Activated CD8-positive, alpha-beta memory T cell treated with anti-CD3 and anti-CD28 coated beads, Interleukin-2, amount 10 ng/mL, durations not matched to agents 7 days and 5 days (primary cell): ENCODE results near the gene TP53I3. TPM values are rescaled to one million over a fixed set of nuclear protein-coding genes. Genes with fewer than 3 reads are reported as not detected.
"Not testable (repeated sequence)": the region's sequence is repeated elsewhere in the genome, so short reads cannot be mapped to it uniquely, and the experiment has no call there.

Experiments
- ATAC-seq: fragments of 150-1000 bp; cut with Tn5 transposase; one replicate; pipeline ENCODE4 v1.10.0; 2021; ENCODE audit warnings: moderate library complexity
- CTCF ChIA-PET: fragments of 350-600 bp; sonication (Branson Sonifier 250); formaldehyde crosslinking; loops from one replicate; lab custom pipeline; 2021; ENCODE audit warnings: antibody characterized with exemption; lab: Charles Lee
- DNase-seq: peaks from one replicate; pipeline ENCODE4 v3.0.0-alpha.2; 2020
- H3K27ac Mint-ChIP-seq: one replicate; pipeline ENCODE4 v1.8.0; 2021; ENCODE audit warnings: mild to moderate bottlenecking, mixed read lengths
- H3K27me3 Mint-ChIP-seq: one replicate; pipeline ENCODE4 v1.8.0; 2021; ENCODE audit warnings: mixed read lengths
- H3K36me3 Mint-ChIP-seq: one replicate; pipeline ENCODE4 v1.8.0; 2021; ENCODE audit warnings: mild to moderate bottlenecking, mixed read lengths
- H3K4me1 Mint-ChIP-seq: one replicate; pipeline ENCODE4 v1.8.0; 2021; ENCODE audit warnings: mixed read lengths
- H3K4me3 Mint-ChIP-seq: one replicate; pipeline ENCODE4 v1.8.0; 2021; ENCODE audit warnings: mild to moderate bottlenecking, moderate library complexity, mixed read lengths
- H3K9me3 Mint-ChIP-seq: one replicate; pipeline ENCODE4 v1.8.0; 2022; ENCODE audit warnings: low read depth, mixed read lengths
- total RNA-seq, 2 experiments: library from RNA; stranded (reverse); gene quantifications; one replicate each; pipeline ENCODE4 v1.2.3, GENCODE V29; 2021

TP53I3 gene
- total RNA-seq, 2 experiments from 2014 or later: 3.6 to 6.3 TPM

DNA sequence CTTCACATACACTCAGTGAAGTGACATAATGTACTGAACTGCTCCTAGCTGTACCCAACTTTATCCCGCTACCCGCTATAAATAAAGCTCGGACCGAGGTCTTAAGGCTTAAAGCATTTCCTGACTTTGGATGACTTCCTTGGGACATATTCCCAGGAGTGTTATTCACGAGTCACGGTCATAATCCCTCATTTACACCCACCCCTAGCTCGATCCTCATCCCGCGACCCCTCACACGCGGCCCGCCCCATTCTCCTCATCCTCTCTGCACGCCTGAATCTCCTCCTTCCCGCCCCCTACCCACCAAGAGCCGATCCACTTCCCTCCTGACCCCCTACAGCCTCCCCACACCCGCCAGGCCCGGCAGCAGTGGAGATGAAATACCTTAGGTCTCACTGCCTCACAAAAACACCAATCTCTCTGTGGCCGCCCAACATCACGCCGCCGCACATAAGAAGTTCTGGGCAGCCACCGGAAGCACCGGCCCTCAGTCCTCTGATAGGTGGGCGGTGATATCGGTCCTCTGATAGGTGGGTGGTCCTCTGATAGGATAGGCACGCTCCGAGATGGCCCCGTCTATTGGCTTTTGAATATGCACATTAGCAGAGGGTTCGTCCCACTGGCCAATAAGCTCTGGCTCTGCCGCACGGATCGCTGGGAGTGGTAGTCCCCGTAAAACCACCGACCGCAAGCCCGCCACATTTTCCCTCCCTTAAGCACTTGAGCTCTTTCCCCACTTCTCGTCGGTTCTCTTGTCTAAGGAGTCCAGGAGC, 37.5 kb downstream of the TP53I3 start, which contains the start of gene WDCP:
TSS of gene WDCP (minus strand) at position 462 of the 773 bp plus-strand sequence. CDS start 7,897 bp downstream, outside the sequence.
- CTCF ChIA-PET: interaction anchor here (0.8 to 2.3 kb wide), 10 partner anchors 14 to 222 kb away, joined by 3 to 14 read pairs (median 5); partner anchors contain the start of genes ATAD2B, SF3B6 and TP53I3
- peak within 1 kb of the TSS; percentile 97 for H3K4me3 Mint-ChIP-seq
- DNase-seq (peak; percentile 98), ATAC-seq (peak; percentile 98)
- H3K4me1 Mint-ChIP-seq: peaks cover 32% of the 10 kb centered on the region
- H3K27ac Mint-ChIP-seq: peak within 1 kb of the TSS; percentile 86
- H3K27me3 Mint-ChIP-seq: peaks cover 2% of the 10 kb centered on the region
- no peaks in the 10 kb centered on the region for H3K9me3 Mint-ChIP-seq
- peaks cover 7% of the 10 kb centered on the region for H3K36me3 Mint-ChIP-seq

DNA sequence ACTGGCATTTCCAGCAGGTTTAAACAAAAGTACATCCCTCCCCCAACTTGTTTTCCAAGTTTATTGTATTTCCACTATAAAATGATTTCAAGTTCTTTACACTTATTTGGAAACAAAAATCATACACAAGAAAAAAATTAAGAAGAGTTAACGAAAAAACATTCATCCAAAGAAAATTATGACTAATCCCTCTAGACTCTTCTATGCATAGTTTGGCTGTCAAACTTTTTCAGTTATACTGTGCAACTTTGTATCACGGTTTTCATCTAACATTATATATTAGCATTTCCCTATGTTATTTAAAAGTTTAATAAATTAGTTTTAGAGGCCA, 38.1 kb downstream of the TP53I3 start:
- CTCF ChIA-PET: interaction anchor here (1.1 to 2.3 kb wide), 6 partner anchors 14 to 120 kb away, joined by 3 to 14 read pairs (median 8); partner anchors contain the start of genes ATAD2B, SF3B6 and TP53I3
- H3K9me3 Mint-ChIP-seq: no peaks in the 10 kb centered on the region
- H3K36me3 Mint-ChIP-seq: peaks cover 7% of the 10 kb centered on the region
- no peak for DNase-seq
- no peak for ATAC-seq
- H3K4me1 Mint-ChIP-seq: peaks cover 32% of the 10 kb centered on the region
- peaks cover 2% of the 10 kb centered on the region for H3K27me3 Mint-ChIP-seq
- no peak overlapping the region for H3K27ac Mint-ChIP-seq
- peak overlapping the region; percentile 97 for H3K4me3 Mint-ChIP-seq

DNA sequence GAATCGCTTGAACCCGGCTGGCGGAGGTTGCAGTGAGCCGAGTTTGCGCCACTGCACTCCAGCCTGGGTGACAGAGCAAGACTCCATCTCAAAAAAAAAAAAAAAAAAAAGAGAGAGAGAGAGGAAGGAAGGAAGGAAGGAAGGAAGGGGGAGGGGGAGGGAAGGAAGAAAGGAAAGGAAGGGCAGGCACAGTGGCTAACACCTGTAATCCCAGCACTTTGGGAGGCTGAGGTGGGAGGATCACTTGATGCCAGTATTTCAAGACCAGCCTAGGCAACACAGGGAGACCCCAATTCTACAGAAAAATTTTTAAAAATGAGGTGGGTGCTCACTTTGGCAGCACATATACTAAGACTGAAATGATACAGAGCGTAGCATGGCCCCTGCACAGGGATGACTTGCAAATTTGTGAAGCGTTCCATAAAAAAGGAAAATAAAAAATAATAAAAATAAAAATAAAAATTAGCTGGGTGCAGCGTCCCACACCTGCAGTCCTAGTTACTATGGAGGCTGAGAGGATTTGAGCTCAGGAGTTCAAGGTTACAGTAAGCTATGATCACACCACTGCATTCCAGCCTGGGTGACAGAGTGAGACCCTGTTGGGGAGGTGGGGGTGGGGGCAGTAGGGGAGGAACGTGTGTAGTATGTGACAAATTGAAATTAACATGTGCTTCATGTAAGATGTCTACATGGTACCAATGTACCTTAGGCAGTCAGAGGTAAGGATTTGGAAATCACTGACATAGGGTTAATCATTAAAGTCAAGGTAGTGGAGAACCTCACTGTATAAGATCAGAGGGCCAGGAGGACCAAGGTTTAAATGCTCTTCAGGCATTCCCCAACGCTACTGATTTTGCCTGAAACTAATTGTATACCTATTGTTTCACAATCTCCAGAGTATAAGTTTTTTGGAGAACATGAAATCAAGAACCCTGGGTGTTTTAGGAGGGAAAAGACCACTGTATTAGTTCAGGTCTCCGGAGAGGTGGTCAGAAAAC, 38.8 kb downstream of the TP53I3 start:
- Mint-ChIP-seq H3K4me1 (peaks cover 32% of the 10 kb centered on the region), H3K27ac (no peak overlapping the region), H3K9me3 (no peaks in the 10 kb centered on the region), H3K27me3 (peaks cover 2% of the 10 kb centered on the region), H3K36me3 (peaks cover 7% of the 10 kb centered on the region), H3K4me3 (peak overlapping the region; percentile 97)
- CTCF ChIA-PET: interaction anchor here (0.7 to 2.3 kb wide), 6 partner anchors 11 to 221 kb away, joined by 3 to 14 read pairs (median 6); partner anchors contain the start of genes ATAD2B, SF3B6 and TP53I3
- DNase-seq (no peak), ATAC-seq (no peak)

DNA sequence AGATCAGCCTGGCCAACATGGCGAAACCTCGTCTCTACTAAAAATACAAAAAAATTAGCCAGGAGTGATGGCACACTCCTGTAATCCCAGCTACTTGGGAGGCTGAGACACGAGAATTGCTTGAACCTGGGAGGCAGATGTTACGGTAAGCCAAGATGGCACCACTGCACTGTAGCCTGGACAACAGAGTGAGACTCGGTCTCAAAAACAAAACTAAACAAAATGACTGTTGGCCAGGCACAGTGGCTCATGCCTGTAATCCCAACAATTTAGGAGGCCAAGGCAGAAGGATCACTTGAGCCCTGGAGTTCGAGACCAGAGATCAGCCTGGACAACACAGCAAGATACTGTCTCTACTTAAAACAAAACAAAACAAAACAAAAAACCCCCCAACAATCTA, 41.5 kb downstream of the TP53I3 start:
- not testable (repeated sequence) for H3K4me3 Mint-ChIP-seq, H3K27me3 Mint-ChIP-seq, DNase-seq, H3K9me3 Mint-ChIP-seq, ATAC-seq, H3K27ac Mint-ChIP-seq
- CTCF ChIA-PET: interaction anchor here (0.8 kb wide), 1 partner anchor 33 kb away, joined by 3 read pairs; the partner anchor contains the start of gene SF3B6
- Mint-ChIP-seq H3K36me3 (peaks cover 19% of the 10 kb centered on the region), H3K4me1 (peaks cover 25% of the 10 kb centered on the region)

DNA sequence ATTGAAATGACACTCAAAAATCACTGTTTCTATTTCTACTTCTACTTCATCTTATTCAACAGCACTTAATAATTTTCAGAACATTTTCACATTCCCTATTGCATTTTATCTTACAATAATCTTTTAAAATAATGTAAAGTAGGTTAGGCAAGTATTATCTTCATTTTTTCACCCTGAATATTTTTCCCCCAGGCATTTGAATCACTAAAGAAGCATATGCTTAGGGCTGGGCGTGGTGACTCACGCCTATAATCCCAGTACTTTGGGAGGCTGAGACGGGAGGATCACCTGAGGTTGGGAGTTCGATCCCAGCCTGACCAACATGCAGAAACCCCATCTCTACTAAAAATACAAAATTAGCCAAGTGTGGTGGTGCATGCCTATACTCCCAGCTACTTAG, 44.1 kb downstream of the TP53I3 start:
- CTCF ChIA-PET: no interaction called here
- Mint-ChIP-seq H3K4me1 (peaks cover 14% of the 10 kb centered on the region), H3K27me3 (no peaks in the 10 kb centered on the region), H3K4me3 (no peak overlapping the region), H3K9me3 (no peaks in the 10 kb centered on the region), H3K36me3 (peaks cover 23% of the 10 kb centered on the region), H3K27ac (no peak overlapping the region)
- DNase-seq (no peak), ATAC-seq (no peak)

DNA sequence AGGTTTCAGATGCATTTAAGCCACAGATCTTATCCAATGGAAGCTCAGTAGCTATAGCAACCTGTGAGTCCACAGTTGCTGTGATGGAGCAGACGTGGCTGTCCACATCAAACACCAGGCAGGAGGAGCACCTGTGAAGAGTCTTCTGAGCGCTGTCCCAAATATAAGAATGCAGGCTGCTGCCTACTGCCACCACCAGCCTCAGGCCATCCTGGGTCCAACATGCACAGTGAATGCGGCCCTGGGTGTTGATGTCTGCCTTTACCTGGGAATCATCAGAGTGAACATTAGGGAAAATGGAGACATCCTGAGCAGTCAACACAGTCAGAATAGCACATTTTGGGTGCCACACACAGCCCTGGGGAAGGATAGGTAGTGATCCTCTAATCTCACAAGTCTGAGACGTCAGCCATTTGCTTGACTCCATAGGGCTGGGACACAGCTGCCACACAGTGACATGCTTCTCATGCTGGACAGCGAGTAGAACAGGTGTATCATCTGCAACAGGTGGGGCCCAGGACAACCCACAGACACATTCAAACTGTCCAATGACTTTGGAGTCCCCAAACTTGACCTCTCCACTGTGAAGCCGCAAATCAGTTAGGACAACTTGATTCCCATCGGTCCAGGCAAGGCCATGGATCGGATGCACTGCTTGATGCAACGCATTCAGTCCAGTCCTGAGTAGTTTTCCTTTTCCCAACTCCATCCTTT, 45.7 kb downstream of the TP53I3 start:
- ATAC-seq (no peak), DNase-seq (no peak)
- no peaks in the 10 kb centered on the region for H3K27me3 Mint-ChIP-seq
- H3K4me3 Mint-ChIP-seq: no peak overlapping the region
- CTCF ChIA-PET: no interaction called here
- peaks cover 23% of the 10 kb centered on the region for H3K36me3 Mint-ChIP-seq
- no peaks in the 10 kb centered on the region for H3K9me3 Mint-ChIP-seq
- no peak overlapping the region for H3K27ac Mint-ChIP-seq
- peaks cover 10% of the 10 kb centered on the region for H3K4me1 Mint-ChIP-seq

Other genes starting within 250 kb of the TP53I3 start
- gene ATAD2B, start 157.7 kb downstream of the TP53I3 start, total RNA-seq: 10 to 100 TPM; 18.2 to 26.8 TPM
- 10 to 100 TPM; 10.5 to 13.1 TPM for gene UBXN2A, start 144.4 kb downstream of the TP53I3 start, total RNA-seq
- gene MFSD2B, start 74.7 kb downstream of the TP53I3 start, total RNA-seq: not detected
- gene WDCP, start 37.4 kb downstream of the TP53I3 start, total RNA-seq: 10 to 100 TPM; 22.8 to 26.5 TPM
- gene FKBP1B, start 35.1 kb downstream of the TP53I3 start, total RNA-seq: 1 to 10 TPM; 4.6 to 5.5 TPM
- gene SF3B6, start 8.5 kb downstream of the TP53I3 start, total RNA-seq: 100 to 1,000 TPM in 1 of 2 experiments, 10 to 100 TPM in 1; 85.4 to 115 TPM
- gene PFN4, start 38.5 kb upstream of the TP53I3 start, total RNA-seq: not detected
- gene FAM228B, start 38.6 kb upstream of the TP53I3 start, total RNA-seq: 1 to 10 TPM; 5.4 to 9.3 TPM
- not detected for gene FAM228A, start 90.2 kb upstream of the TP53I3 start, total RNA-seq